ENCODE data around the gene SIM1. TPM values are rescaled to one million over a fixed set of nuclear protein-coding genes. Genes with fewer than 3 reads are reported as not detected.

The SIM1 gene
- total and polyA plus RNA-seq, 4 donors = under 0.01 TPM; not detected in 3

- Histone ChIP-seq H3K27me3 (ENCODE audit: control insufficient read depth in 4 of 4, insufficient read depth in 4 of 4, low read length in 3 of 4) (peaks cover 6 to 42% (median 22%) of the 10 kb centered on the region in 4 donors), H3K4me3 (ENCODE audit: low read depth in 1 of 3, low read length in 3 of 3) (peak overlapping the region in 1 of 3 donors; percentile 0), H3K36me3 (ENCODE audit: control insufficient read depth in 4 of 4, insufficient read depth in 3 of 4, low read depth in 1 of 4, low read length in 3 of 4) (no peaks in the 10 kb centered on the region), H3K9me3 (ENCODE audit: control insufficient read depth in 4 of 4, low read length in 3 of 4) (peaks cover 0 to 29% (median 2%) of the 10 kb centered on the region in 4 donors), H3K27ac (ENCODE audit: low read depth in 1 of 2, low read length in 2 of 2) (no peak overlapping the region), H3K9ac (ENCODE audit: low read depth in 1 of 2, low read length in 2 of 2) (no peak overlapping the region), H3K4me1 (ENCODE audit: control insufficient read depth in 4 of 4, insufficient read depth in 4 of 4, low read length in 3 of 4) (peaks cover 3 to 25% (median 16%) of the 10 kb centered on the region in 4 donors)
- TF ChIP-seq YY1 (IDR thresholded peaks at IDR 0.05) (no peak), SP1 (IDR thresholded peaks at IDR 0.05) (no peak), NR2F2 (IDR thresholded peaks at IDR 0.05) (no peak), FOXA2 (IDR thresholded peaks at IDR 0.05) (no peak), HNF4G (IDR thresholded peaks at IDR 0.05) (no peak), CTCF (IDR thresholded peaks at IDR 0.05; ENCODE audit: low read depth, low read length, missing input control) (no peak), HNF4A (conservative IDR thresholded peaks at IDR 0.05) (no peak), FOXA1 (IDR thresholded peaks at IDR 0.05) (no peak), JUND (IDR thresholded peaks at IDR 0.05) (no peak), ATF3 (IDR thresholded peaks at IDR 0.05) (no peak), GABPA (IDR thresholded peaks at IDR 0.05 in 1 of 2, conservative IDR thresholded peaks at IDR 0.05 in 1 of 2) (no peak), ZBTB33 (IDR thresholded peaks at IDR 0.05) (no peak), EGR1 (IDR thresholded peaks at IDR 0.05; ENCODE audit: low read depth in 2 of 2) (no peak), RAD21 (IDR thresholded peaks at IDR 0.05) (no peak)
- 15% methylated on average over 36 of the region's 36 CpGs for WGBS
- no peak for DNase-seq (ENCODE audit: low spot score)
Measured at GRCh38 chr6:100453701-100454521, 10.8 kb downstream of the SIM1 start.

GRCh38 chr6:100452998-100453397, 11.7 kb downstream of the SIM1 start:
- DNase-seq (ENCODE audit: low spot score) = no peak
- peaks cover 3 to 19% (median 12%) of the 10 kb centered on the region in 4 donors for H3K4me1 ChIP-seq (ENCODE audit: control insufficient read depth in 4 of 4, insufficient read depth in 4 of 4, low read length in 3 of 4)
- no peak overlapping the region for H3K27ac ChIP-seq (ENCODE audit: low read depth in 1 of 2, low read length in 2 of 2)
- H3K9ac ChIP-seq (ENCODE audit: low read depth in 1 of 2, low read length in 2 of 2) = no peak overlapping the region
- H3K9me3 ChIP-seq (ENCODE audit: control insufficient read depth in 4 of 4, low read length in 3 of 4) = peaks cover 0 to 37% (median 2%) of the 10 kb centered on the region in 4 donors
- H3K27me3 ChIP-seq (ENCODE audit: control insufficient read depth in 4 of 4, insufficient read depth in 4 of 4, low read length in 3 of 4) = peaks cover 4 to 43% (median 19%) of the 10 kb centered on the region in 4 donors
- no peak overlapping the region for H3K4me3 ChIP-seq (ENCODE audit: low read depth in 1 of 3, low read length in 3 of 3)
- WGBS = 30% methylated on average over 3 of the region's 3 CpGs
- no peaks in the 10 kb centered on the region for H3K36me3 ChIP-seq (ENCODE audit: control insufficient read depth in 4 of 4, insufficient read depth in 3 of 4, low read depth in 1 of 4, low read length in 3 of 4)
- no peak for TF ChIP-seq HNF4G (IDR thresholded peaks at IDR 0.05)
- no peak for TF ChIP-seq CTCF (IDR thresholded peaks at IDR 0.05; ENCODE audit: low read depth, low read length, missing input control)
- no peak for TF ChIP-seq HNF4A (conservative IDR thresholded peaks at IDR 0.05)
- TF ChIP-seq FOXA2 (IDR thresholded peaks at IDR 0.05) = no peak
- TF ChIP-seq YY1 (IDR thresholded peaks at IDR 0.05) = no peak
- TF ChIP-seq RXRA (IDR thresholded peaks at IDR 0.05) = no peak
- TF ChIP-seq RAD21 (IDR thresholded peaks at IDR 0.05) = no peak
- TF ChIP-seq SP1 (IDR thresholded peaks at IDR 0.05) = no peak
- no peak for TF ChIP-seq JUND (IDR thresholded peaks at IDR 0.05)
- no peak for TF ChIP-seq TAF1 (conservative IDR thresholded peaks at IDR 0.05)
- no peak for TF ChIP-seq NR2F2 (IDR thresholded peaks at IDR 0.05)
- no peak for TF ChIP-seq MAX (IDR thresholded peaks at IDR 0.05)
- no peak for TF ChIP-seq ZBTB33 (IDR thresholded peaks at IDR 0.05)
- no peak for TF ChIP-seq REST (IDR thresholded peaks at IDR 0.05)
- no peak for TF ChIP-seq FOXA1 (IDR thresholded peaks at IDR 0.05)

All from liver (tissue), 9 donors.